Measurements from ENCODE around the gene OR10H3.
"Not testable (repeated sequence)": the region's sequence is repeated elsewhere in the genome, so short reads cannot be mapped to it uniquely, and the experiment has no call there.

The OR10H3 gene, protein sequence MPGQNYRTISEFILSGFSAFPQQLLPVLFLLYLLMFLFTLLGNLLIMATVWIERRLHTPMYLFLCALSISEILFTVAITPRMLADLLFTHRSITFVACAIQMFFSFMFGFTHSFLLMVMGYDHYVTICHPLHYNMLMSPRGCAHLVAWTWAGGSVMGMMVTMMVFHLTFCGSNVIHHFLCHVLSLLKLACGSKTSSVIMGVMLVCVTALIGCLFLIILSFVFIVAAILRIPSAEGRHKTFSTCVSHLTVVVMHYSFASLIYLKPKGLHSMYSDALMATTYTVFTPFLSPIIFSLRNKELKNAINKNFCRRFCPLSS

DNA sequence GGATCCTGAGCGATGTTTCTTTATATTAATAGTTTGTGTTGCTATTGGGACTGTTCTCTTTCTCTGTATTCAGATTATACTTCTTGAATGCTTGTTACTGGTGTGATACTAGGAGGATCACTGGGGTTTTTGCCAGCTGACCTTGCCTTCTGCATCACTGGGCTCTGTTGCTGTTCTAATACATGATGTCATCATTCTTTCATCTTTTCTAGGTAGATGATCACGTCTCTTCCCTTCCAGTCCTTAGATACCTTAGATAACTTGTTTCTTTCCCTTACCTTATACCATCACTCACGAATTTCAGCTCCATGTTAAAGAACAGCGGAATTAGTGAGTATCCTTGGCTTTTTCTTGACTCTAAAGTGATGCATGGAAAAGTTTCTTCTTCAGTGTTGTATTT is at the start of gene OR10H3:
Gene OR10H3, plus strand, starts transcription at position 264 of the 400 bp plus-strand sequence. CDS start 3,408 bp downstream, outside the sequence.
- DNase-seq, result no peak

DNA sequence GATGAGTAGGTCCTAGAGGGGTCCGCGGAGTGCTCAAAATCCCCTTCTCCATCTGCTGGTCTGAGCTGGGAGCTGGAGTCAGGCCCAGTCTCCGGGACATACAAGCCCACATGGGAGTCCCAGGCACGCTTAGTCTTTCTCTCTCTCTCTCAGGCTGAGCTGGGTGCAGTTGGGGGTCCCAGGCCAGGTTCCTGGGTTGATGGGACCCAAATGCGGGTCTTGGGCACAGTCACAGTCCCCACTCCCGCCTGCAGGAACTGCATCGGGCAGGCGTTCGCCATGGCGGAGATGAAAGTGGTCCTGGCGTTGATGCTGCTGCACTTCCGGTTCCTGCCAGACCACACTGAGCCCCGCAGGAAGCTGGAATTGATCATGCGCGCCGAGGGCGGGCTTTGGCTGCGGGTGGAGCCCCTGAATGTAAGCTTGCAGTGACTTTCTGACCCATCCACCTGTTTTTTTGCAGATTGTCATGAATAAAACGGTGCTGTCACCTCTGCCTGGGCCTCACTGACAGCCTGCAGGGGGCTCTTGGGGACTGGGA is 41.1 kb upstream of the OR10H3 start:
- DNase-seq, result no peak

DNA sequence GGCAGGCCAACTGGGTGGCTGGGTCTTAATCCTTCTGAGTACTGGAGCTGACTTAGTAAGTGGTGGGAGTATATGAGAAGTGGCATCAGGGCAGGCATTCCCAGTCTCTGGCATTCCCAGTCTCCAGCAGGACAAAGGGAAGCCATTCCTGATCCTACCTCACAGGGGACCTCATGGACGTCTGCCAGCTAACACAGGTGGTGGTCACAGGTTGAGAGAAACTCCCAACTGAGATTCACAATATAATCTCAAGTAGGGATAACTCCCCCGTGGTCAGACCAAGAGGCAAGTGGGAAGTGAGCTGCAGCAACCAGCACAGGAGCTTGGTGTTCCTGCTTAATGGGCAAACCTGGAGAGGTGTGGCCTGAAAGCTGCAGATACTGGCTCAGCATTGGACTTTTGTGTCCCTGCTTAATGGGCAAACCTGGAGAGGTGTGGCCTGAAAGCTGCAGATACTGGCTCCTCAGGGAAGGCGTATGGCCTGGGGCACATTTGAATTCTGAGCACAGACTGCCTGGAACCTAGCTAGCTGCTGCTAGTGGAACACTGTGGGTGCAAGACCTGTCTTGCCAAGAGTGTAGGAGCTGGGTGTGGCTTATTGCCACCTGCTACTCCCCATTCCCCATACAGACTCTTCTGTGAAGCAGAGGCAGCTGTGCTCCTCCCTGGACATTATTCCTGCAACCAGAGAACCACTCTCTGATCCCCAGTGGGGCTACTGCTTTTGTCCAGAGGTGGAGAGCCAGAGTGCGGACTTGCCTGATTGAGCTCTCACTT is 35.8 kb upstream of the OR10H3 start:
- DNase-seq, result no peak

DNA sequence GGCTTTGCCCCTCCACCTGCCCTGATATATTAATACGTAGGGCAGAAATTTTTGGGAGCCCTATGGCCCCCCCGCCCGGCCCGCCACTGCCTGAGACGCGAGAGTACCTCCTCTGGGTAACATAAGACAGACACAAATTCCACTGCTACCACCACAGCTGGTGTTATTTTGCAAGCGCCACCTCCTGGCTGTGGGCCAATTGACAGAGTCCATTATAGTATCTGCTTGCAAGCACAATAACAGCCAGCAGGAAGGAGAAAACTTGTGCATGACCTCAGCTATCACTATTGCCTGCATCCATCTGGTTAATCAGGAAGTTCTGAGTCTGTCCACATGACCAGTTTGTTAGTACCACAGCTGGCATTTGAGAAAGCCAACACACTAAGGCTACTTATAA is 35.3 kb upstream of the OR10H3 start:
- DNase-seq, result peak in 5 of 14 donors; percentile 1 to 12 (median 3)

DNA sequence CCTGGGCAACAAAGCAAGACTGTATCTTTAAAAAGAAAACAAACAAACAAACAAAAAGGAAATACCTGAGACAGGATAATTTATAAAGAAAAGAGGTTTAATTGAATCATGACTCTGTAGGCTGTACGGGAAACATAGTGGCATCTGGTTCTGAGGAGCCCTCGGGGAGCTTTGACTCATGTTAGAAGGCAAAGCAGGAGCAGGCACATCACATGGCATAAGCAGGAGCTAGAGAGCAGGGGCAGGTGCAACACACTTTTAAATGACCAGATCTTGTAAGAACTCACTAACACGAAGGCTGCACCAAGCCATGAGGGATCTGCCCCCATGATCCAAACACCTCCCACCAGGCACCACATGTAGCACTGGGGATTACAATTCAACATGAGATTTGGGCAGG is 23.1 kb upstream of the OR10H3 start:
- DNase-seq, result no peak

DNA sequence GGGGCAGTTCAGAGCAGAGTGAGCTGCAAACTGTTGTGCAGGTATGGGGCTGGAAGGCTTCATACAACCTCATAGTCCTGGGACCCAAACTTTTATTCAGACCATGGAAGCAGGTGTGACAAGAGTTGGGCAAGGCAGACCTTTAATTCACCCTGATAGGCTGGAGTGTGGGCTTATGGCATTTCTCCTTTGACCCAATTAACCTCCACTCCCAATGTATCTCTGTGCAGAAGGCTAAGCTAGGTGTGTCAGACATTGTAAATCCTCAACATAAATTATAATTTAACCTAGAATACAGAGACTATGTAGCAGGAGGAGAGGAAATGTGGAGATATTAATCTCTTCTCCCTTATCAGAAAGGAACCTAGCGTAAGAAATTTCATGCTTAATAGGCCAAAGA is 22.1 kb upstream of the OR10H3 start:
- DNase-seq, result no peak

DNA sequence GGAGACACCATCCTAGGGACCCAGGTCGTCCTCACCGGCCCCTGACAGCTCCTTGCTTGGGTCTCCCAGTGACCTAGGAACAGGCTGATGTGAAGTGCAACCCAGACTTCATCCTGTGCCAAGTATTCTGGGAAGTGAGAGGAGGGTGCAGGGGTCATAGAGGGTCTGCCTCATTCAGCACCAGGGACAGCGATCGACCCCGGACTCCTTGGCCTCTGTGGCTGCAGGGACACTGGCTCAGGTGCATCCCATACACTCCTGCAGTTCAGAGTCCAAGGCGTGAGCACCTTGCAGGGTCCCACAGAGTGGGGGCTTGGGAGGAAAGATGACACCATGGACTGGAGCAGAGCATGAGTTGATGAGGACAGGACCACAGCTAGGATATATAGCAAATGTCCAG is 20.0 kb upstream of the OR10H3 start:
- DNase-seq, result no peak

DNA sequence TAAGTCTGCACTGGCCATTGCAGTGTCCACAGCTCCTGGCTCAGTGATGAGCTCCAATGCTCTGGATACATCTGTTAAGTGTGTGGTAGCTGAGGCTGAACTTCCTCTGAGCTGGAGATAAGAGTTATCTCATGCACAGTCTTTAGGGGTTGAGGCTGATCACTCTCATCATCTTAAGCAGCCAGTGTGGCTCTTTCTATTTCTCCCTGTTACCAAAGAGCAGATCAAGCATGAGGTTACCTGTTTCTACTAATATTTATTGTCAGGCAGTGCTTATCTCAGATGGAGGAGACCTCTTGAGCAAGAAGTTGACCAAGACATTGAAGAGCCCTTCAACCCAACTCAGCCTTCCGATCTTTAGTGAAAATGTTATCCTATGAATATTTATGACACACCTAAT is 16.5 kb upstream of the OR10H3 start:
- DNase-seq, result no peak

DNA sequence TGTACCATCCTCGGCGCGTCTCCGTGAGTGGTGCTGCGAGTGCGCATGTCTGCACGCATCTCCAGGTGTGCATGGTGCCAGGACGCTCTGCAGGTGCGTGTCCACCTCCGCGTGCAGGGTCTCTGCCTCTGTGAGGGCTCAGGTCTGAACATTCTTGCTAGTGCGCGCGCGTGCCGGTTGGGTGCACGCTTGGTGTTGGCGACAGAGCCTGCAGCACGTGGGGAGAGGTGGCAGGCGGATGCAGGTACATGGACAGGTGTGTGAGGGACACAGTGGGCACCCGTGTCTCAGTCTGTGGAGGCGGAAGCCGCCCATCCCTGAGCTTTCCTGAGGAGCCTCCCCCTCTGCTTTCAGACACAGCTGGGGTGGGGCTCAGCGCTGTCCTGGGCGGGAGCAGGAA is 14.8 kb upstream of the OR10H3 start:
- DNase-seq, result no peak

DNA sequence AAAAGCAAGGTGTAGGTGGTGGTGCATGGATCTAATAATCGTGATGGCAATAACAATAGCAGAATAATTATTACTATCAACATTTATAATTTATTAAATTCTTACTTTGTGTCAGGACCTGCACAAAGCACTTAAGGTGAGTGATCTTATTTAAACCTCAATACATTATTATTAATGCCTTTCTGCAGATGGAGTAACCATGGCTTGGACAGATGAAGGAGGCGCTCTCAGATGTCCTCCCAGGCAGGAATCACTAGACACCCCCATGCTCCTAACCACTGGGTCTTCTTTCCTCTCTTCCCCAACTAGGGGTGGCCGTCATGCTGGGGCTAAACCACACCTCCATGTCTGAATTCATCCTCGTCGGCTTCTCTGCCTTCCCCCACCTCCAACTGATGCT is 10.1 kb upstream of the OR10H3 start, which contains the start of gene OR10H2:
Gene OR10H2, plus strand, starts transcription at position 301 of the 400 bp plus-strand sequence. Its CDS starts 20 bp downstream, at position 321.
- DNase-seq, result no peak

DNA sequence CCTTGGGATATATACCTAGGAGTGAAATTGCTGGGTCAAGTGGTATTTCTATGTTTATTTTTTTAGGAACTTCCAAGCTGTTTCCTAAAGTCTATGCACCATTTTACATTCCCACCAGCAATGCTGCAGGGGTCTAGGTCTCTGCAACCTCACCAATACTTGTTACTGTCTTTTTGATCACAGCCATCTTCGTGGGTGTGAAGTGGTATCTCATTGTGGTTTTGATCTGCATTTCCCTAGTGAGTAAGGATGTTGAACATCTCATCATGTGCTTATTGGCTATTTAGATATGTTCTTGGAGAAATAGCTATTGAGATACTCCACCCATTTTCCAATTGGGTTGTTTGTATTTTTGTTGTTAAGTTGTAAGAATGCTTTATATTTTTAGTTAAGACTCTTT is 7.2 kb upstream of the OR10H3 start:
- DNase-seq, result no peak

DNA sequence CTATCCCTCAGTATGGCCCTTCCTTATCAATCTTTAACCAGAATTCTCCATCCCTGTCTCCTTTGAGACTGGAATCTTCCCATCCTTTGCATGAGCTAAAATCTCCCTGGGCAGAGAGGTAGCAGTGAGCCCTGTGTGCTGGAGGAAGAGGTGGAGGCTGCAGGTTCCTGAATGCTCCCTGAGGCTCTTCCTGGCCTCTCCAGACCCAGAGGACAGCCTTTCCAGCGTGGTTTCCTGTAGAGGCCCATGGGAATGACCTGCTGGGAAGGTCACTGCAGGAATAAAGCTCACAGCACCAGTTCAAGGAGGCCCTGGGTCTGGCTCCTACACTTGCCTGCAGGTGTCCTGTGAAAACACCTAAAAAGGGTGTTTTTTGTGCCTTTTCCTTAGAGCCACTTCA is 5.4 kb upstream of the OR10H3 start:
- DNase-seq, result no peak

DNA sequence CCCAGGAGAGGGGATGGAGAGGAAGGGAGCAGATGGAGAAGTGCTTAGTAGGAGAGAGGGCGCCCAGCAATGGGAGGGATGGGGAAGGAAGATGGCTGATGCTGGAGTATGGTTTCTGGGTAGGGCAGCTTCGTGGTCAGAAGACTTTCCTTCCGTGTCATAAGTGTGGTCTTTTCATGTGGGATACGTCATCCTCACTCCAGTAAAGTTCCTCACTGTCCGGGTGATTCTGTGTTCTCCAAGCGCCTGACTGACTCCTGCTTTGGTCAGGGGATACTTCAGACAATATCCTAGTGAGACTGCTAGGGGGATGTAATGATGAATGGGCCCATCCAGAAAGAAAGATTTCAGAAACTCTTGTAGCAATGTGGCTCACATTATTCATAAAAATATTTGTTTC is 3.9 kb upstream of the OR10H3 start:
- no peak for DNase-seq

DNA sequence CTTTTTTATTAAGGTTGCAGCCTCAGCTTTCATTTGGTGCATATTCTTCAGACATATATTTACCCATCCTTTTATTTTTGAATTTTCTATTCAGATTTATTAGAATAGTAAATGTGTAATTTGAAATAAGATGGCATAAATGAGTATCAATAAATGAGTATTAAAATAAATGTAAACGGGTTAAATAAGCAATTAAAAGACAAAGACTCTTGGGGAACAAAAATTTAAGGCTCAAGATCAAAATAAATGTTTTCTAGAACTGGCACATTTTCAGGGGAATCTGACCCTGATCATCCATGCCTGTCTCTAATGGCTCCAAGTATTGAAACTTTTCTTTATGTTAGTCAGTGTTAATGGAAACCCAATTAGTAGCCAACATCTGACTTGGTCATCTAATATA is 3.0 kb downstream of the OR10H3 start:
- no peak for DNase-seq

DNA sequence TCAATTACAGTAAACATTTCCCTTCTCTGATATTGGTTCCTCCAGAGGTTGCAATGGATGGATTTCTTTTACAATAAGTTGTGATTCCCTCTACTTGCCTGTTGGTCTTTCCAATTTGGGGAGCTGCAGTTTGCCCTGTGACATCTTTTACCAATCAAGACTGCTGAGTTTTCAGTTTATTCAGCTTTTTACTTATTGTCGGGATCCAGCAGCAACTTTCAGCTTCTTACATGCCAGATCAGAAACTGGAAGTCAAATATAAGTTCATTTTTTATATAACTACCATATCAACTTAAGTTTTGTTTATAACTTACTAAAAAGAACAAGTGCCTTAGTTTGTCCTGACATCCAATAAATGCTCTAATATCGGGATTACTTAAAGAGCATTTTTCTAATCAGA is 10.5 kb downstream of the OR10H3 start:
- no peak for DNase-seq

DNA sequence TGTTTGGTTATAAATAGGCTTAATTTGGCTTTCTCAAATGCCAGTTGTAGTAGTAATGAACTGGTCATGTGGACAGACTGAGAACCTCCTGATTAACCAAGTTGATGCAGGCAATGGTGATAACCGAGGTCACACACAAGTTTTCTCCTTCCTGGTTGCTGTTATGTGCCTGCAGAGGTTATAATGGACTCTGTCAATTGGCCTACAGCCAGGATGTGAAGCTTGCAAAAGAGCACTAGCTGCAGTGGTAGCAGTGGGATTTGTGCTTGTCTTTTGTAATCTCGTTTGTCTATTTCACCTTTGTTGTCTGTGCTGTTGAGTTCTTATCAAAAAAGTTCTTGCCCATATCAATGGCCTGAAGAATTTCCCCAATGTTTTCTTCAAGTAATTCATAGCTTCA is 20.6 kb downstream of the OR10H3 start:
- DNase-seq, result no peak

DNA sequence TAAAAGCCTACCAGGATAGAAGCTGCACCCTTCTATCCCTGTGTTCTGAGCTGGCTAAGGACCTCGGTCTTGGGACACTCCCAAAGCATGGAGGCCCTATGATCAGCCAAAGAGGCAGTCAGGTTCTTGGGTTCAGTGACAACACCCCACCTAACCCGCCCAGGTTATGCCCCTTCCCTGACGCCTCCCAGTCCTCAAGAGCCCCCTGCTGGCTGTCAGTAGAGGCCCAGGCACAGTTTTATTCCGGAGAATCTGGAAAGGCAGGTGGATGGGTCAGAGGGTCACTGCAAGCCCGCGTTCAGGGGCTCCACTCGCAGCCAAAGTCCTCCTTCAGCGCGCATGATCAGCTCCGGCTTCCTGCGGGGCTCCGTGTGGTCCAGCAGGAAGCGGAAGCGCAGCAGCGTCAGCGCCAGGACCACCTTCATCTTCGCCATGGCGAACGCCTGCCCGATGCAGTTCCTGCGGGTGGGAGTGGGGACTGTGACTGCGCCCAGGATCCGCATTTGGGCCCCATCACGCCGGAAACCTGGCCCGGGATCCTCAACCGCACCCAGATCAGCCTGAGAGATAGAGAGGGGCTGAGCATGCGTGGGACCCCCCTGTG is 22.3 kb downstream of the OR10H3 start:
- DNase-seq, result no peak

DNA sequence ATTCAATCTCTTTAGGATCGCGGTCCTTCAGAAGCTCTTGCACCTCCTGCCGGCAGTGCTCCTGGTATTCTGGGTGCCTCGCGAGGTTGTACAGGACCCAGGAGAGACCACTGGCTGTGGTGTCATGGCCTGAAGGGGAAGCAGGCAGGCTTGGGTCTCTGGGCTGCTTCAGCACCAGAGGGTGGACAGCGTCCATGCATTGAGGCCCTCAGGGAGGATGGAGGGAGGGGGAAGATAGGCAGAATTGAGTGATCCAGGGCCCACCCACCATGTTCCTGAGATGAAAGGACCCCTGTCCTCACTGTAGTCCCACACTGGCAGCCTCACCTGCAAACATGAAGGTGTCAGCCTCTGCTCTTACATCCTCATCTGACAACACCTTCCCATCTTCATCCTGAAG is 31.8 kb downstream of the OR10H3 start:
- no peak for DNase-seq

DNA sequence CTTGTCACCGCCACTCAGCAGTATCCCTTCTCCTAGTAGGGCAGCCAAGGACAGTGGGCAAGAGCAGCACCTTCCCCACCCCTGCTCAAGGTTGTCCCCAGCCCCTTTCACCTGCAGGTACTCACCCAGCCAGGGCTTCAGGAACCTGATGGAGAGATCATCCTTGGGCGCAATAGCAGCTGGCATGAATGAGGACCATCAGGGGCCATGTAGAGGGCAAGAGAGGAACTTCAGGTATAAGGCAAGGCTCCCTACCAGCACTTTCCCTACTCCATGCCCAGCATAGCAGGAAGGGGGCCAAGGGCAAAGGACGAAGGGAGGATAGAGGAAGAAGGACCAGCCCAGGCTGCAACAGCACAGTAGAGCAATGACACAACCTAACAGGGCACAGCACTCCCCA is 36.4 kb downstream of the OR10H3 start:
- not testable (repeated sequence) for DNase-seq

DNA sequence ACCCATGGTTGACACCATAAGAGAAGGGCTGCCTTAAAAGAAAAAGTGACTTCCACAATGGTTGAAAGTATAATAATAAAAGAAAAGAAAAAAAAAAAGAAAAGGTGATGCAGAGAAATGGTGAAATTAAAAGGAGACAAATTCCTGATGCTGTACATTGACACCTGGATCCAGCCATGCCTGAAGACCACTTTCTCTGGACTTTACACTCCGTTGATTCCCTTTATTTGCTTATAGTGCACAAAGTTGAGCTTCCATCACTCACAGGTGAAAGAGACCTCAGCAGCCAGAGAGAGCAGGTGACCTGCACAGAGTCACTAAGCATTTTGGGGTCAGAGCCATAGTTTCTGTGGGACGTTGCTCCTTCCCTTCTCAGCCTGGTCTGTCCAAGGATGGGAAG is 37.5 kb downstream of the OR10H3 start:
- DNase-seq, result no peak

DNA sequence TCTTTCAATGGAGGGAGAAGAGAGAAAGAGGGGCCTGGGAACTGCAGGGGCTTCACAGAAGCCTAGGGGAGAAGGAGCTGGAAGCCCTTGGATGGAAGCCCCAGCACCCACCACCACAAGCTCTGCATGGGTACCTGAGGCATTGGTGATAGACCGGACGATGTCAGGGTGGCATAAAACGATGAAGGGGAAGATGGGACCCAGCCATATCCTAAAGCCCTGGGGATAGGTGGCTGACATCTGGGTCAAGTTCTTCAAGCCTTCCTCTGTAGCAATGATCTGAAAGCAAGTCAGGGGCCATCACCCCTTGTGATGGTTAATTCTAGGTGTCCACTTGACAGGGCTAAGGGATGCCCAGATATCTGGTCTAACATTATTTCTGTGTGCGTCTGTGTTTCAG is 38.5 kb downstream of the OR10H3 start:
- DNase-seq, result no peak

DNA sequence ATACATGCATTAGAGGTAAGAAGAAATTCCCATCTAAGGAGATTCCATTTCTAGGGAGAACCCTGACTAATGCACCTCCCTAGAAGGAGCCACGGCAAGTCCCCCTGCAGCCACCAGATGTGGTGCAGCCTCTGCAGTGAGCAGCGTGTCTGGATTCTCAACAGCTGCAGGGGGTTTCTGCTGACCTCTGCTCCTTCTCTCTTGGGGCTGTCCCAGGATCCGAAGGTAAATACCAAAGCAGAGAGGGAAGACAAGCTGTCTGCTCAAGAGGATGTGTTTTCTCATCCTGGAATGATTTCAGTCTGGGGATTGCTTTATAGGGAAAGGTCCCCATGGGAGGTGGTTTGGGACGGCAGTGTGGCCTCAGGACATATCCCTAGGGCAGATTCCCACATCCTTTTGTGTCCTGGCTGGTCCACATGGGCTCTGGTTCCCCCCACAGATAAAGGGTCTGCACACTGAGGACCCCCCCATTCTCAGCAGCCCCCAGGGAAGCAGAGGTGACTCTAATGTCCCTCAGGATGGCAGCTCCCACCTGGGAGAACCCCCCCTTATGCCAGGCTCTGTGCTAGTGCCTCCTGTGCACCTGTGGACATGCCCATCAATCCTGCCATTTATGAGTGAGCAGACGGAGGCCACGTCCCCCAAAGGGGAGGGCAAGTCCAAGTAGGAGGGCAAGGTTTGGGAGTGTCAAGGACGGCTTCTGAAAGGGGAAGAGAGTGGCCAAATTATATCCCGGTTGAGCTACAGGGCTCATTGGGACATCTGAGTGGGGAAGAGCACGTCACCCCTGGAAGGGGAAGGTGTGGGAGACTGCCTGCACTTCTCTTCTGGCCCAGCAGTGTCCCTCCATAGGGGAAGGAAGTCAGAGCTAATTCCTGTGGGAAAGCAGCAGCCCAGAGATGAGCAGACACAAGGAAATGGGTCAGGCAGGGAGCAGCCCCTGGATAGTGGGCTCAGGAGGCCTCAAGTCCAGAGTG is 39.5 kb downstream of the OR10H3 start:
- DNase-seq, result no peak
